Neuronal stem cell (in vitro differentiated cells): ENCODE results near the gene MYORG.

ENCODE experiments used
- DNase-seq: peaks from one replicate; pipeline ENCODE4 v3.0.0-alpha.2; 2013; ENCODE audit warnings: low spot score
- H2AFZ ChIP-seq: one replicate; pipeline ENCODE4 v1.6.1; 2013; ENCODE audit warnings: mild to moderate bottlenecking, low read length, inconsistent platforms
- H2AK5ac ChIP-seq: 2 replicates; pipeline ENCODE4 v1.6.1; 2013; ENCODE audit warnings: low read depth, mild to moderate bottlenecking, inconsistent platforms, low read length, moderate library complexity, mixed read lengths
- H2BK120ac ChIP-seq: 2 replicates; pipeline ENCODE4 v1.6.1; 2013; ENCODE audit warnings: low read depth, mild to moderate bottlenecking, inconsistent platforms, low read length, moderate library complexity, mixed read lengths
- H2BK12ac ChIP-seq: one replicate; pipeline ENCODE4 v1.6.1; 2013; ENCODE audit warnings: low read length, inconsistent platforms
- H2BK15ac ChIP-seq: 2 replicates; pipeline ENCODE4 v1.6.1; 2013; ENCODE audit warnings: mild to moderate bottlenecking, low read length, inconsistent platforms, mixed read lengths
- H2BK5ac ChIP-seq: one replicate; pipeline ENCODE4 v1.6.1; 2013; ENCODE audit warnings: inconsistent platforms, mild to moderate bottlenecking, low read length, moderate library complexity
- H3K14ac ChIP-seq: one replicate; pipeline ENCODE4 v1.6.1; 2013; ENCODE audit warnings: low read length, inconsistent platforms
- H3K18ac ChIP-seq: 2 replicates; pipeline ENCODE4 v1.6.1; 2013; ENCODE audit warnings: low read length, inconsistent platforms
- H3K23ac ChIP-seq: 2 replicates; pipeline ENCODE4 v1.6.1; 2013; ENCODE audit warnings: low read depth, mild to moderate bottlenecking, mixed read lengths, low read length, inconsistent platforms; ENCODE audit not compliant: poor library complexity
- H3K27ac ChIP-seq: replicated peaks from 3 replicates; pipeline ENCODE4 v1.5.1; 2013; ENCODE audit warnings: low read length, inconsistent platforms
- H3K27me3 ChIP-seq, 3 experiments: 2 replicates each; pipeline ENCODE4 v1.6.1; 2013; ENCODE audit warnings: low read length in 3 of 3, mild to moderate bottlenecking in 2 of 3, inconsistent platforms in 1 of 3, low read depth in 1 of 3, mixed read lengths in 1 of 3, moderate library complexity in 1 of 3; ENCODE audit not compliant: control insufficient read depth in 3 of 3, insufficient read depth in 3 of 3
- H3K36me3 ChIP-seq, 2 donors: replicated peaks in 1 of 2; 2 replicates each; pipeline ENCODE4 v1.6.1; 2013; ENCODE audit warnings: low read length in 2 of 2; ENCODE audit not compliant: control insufficient read depth in 2 of 2, insufficient read depth in 2 of 2
- H3K4ac ChIP-seq: 2 replicates; pipeline ENCODE4 v1.6.1; 2013; ENCODE audit warnings: inconsistent platforms, mild to moderate bottlenecking, low read length, moderate library complexity
- H3K4me1 ChIP-seq, 2 donors: 1 replicate in 1 of 2; 2 replicates in 1 of 2; pipeline ENCODE4 v1.6.1; 2013; ENCODE audit warnings: low read length in 2 of 2, low read depth in 1 of 2; ENCODE audit not compliant: control insufficient read depth in 2 of 2, insufficient read depth in 1 of 2
- H3K4me2 ChIP-seq: one replicate; pipeline ENCODE4 v1.6.1; 2013; ENCODE audit warnings: mild to moderate bottlenecking, low read length, inconsistent platforms; ENCODE audit not compliant: insufficient read depth, poor library complexity, severe bottlenecking
- H3K4me3 ChIP-seq, 2 donors: 2 replicates each; pipeline ENCODE4 v1.5.1; 2013; ENCODE audit warnings: low read length in 2 of 2, mild to moderate bottlenecking in 2 of 2, inconsistent platforms in 1 of 2, moderate library complexity in 1 of 2
- H3K79me1 ChIP-seq: one replicate; pipeline ENCODE4 v1.6.1; 2013; ENCODE audit warnings: low read depth, mild to moderate bottlenecking, inconsistent platforms, low read length, moderate library complexity
- H3K9ac ChIP-seq: one replicate; pipeline ENCODE4 v1.6.1; 2013; ENCODE audit warnings: mild to moderate bottlenecking, low read depth, low read length, inconsistent platforms; ENCODE audit not compliant: poor library complexity
- H3K9me3 ChIP-seq, 2 donors: replicated peaks in 1 of 2; 2 replicates each; pipeline versions ENCODE3 to v1.6.1; 2013; ENCODE audit warnings: low read length in 2 of 2, mild to moderate bottlenecking in 2 of 2, inconsistent platforms in 1 of 2, low read depth in 1 of 2, mixed read lengths in 1 of 2, moderate library complexity in 1 of 2; ENCODE audit not compliant: control insufficient read depth in 2 of 2, insufficient read depth in 1 of 2
- H4K8ac ChIP-seq: one replicate; pipeline ENCODE4 v1.6.1; 2013; ENCODE audit warnings: low read depth, mild to moderate bottlenecking, inconsistent platforms, low read length, moderate library complexity
- H4K91ac ChIP-seq: one replicate; pipeline ENCODE4 v1.6.1; 2013; ENCODE audit warnings: low read length, low read depth, mild to moderate bottlenecking, inconsistent platforms; ENCODE audit not compliant: poor library complexity
- WGBS, 2 donors: extraction: QIAGEN DNeasy Blood & Tissue Kit; methylation state at CpG; one replicate each; pipeline ENCODE4 v1.1.7; 2013; ENCODE audit warnings: missing lambda C conversion rate in 2 of 2, mixed read lengths in 1 of 2; ENCODE audit not compliant: insufficient read length in 2 of 2, insufficient replicate concordance in 1 of 2; ENCODE audit errors: extremely low coverage in 2 of 2; 5-methylcytosine and 5-hydroxymethylcytosine counted together

Gene MYORG

DNA sequence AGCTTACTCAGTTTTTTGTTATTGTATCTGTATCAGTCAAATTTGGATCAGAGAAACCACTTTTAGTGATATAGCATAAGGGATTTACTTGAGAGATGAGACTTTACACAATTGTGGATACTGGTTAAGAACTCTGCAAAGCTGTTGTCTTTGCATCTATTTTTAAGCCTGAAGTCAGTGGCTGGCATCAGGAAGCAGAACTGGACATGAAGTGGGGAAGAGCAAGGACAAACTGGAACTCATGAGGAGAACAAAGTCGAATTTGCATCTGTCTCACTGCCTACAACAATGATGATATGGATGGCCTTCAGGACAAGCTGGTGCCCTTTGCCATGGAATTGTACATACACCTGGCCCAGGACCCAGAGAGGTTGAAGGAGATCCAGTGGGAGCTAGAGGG, 15.8 kb upstream of the MYORG start:
- H3K9me3 ChIP-seq, result peaks cover 0 to 2% of the 10 kb centered on the region in 2 donors
- H2AK5ac ChIP-seq, result no peak overlapping the region
- WGBS, 2 donors, result no CpG with 5 or more reads among the region's 1 CpG
- no peak overlapping the region for H2BK120ac ChIP-seq
- no peak for DNase-seq
- H3K4ac ChIP-seq, result no peak overlapping the region
- H3K14ac ChIP-seq, result no peak overlapping the region
- H2BK5ac ChIP-seq, result no peak overlapping the region
- no peak overlapping the region for H4K91ac ChIP-seq
- H3K79me1 ChIP-seq, result no peaks in the 10 kb centered on the region
- peak overlapping the region; percentile 65 for H3K23ac ChIP-seq
- H2BK12ac ChIP-seq, result no peak overlapping the region
- no peak overlapping the region for H3K9ac ChIP-seq
- H3K4me1 ChIP-seq, result no peaks in the 10 kb centered on the region
- peak overlapping the region in 1 of 2 donors; percentile 8 for H3K4me3 ChIP-seq
- no peak overlapping the region for H2AFZ ChIP-seq
- H3K27ac ChIP-seq, result no peak overlapping the region
- H2BK15ac ChIP-seq, result no peak overlapping the region
- no peak overlapping the region for H3K18ac ChIP-seq
- H3K4me2 ChIP-seq, result no peak overlapping the region
- peaks cover 0 to 11% of the 10 kb centered on the region in 2 donors for H3K36me3 ChIP-seq
- no peak overlapping the region for H4K8ac ChIP-seq
- H3K27me3 ChIP-seq, result peaks cover 0 to 3% (median 0%) of the 10 kb centered on the region in 3 experiments

DNA sequence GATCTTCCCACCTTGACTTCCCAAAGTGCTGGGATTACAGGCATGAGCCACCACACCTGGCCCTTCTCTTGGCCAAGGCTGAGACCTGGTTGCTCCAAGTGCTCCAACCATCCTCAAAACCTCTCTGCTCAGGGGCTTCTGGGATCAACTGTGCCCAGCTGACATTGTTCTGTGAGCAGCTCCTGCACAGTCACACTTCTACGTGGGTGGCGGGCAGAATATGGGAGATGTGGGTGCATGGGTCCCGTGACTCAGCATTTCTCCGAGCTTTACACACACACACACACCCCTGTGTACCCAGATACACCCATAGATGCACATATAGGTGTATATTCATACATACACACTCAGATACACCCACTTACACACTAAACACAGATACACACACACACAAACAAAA, 10.5 kb upstream of the MYORG start:
- Histone ChIP-seq H2AK5ac (no peak overlapping the region), H2BK12ac (no peak overlapping the region), H2BK120ac (no peak overlapping the region), H3K9ac (no peak overlapping the region), H3K4me3 (no peak overlapping the region), H3K79me1 (no peaks in the 10 kb centered on the region), H3K23ac (no peak overlapping the region), H3K27me3 (peaks cover 0 to 13% (median 8%) of the 10 kb centered on the region in 3 experiments), H4K8ac (peak overlapping the region; percentile 45), H2AFZ (no peak overlapping the region), H3K4ac (no peak overlapping the region), H2BK15ac (no peak overlapping the region), H3K9me3 (no peaks in the 10 kb centered on the region), H3K4me2 (no peak overlapping the region), H4K91ac (no peak overlapping the region), H2BK5ac (no peak overlapping the region), H3K27ac (no peak overlapping the region), H3K14ac (no peak overlapping the region), H3K4me1 (no peaks in the 10 kb centered on the region), H3K36me3 (no peaks in the 10 kb centered on the region), H3K18ac (no peak overlapping the region)
- no peak for DNase-seq
- WGBS, 2 donors, result no CpG with 5 or more reads among the region's 4 CpGs

DNA sequence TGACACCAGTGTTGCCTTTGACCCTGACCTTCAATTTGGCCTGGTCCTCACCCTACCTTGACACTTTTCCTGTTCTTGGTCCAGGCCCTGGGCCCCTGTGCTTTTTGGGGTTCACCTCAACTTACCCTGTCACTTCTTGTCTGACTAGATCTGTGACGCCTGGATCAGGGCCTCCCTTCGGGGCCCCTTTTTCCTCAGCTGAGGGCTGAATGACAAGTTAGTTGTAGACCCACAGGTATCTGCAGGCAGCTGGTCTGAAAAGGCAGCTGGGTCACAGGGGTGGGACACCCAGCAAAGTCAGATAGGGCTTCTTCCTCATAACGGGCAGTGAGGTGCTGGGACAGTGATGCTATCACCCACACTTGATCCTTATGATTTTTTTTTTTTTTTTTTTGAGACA, 10.0 kb upstream of the MYORG start:
- Histone ChIP-seq H3K14ac (no peak overlapping the region), H4K8ac (no peak overlapping the region), H2BK120ac (no peak overlapping the region), H3K4me1 (no peaks in the 10 kb centered on the region), H3K79me1 (no peaks in the 10 kb centered on the region), H3K27ac (no peak overlapping the region), H3K9me3 (no peaks in the 10 kb centered on the region), H3K23ac (no peak overlapping the region), H3K4ac (no peak overlapping the region), H3K4me2 (no peak overlapping the region), H4K91ac (no peak overlapping the region), H3K4me3 (no peak overlapping the region), H3K9ac (no peak overlapping the region), H3K18ac (no peak overlapping the region), H3K36me3 (no peaks in the 10 kb centered on the region), H2BK15ac (no peak overlapping the region), H3K27me3 (peaks cover 2 to 18% (median 12%) of the 10 kb centered on the region in 3 experiments), H2AK5ac (no peak overlapping the region), H2BK12ac (no peak overlapping the region), H2AFZ (no peak overlapping the region), H2BK5ac (no peak overlapping the region)
- DNase-seq, result no peak
- no CpG with 5 or more reads among the region's 3 CpGs for WGBS, 2 donors

DNA sequence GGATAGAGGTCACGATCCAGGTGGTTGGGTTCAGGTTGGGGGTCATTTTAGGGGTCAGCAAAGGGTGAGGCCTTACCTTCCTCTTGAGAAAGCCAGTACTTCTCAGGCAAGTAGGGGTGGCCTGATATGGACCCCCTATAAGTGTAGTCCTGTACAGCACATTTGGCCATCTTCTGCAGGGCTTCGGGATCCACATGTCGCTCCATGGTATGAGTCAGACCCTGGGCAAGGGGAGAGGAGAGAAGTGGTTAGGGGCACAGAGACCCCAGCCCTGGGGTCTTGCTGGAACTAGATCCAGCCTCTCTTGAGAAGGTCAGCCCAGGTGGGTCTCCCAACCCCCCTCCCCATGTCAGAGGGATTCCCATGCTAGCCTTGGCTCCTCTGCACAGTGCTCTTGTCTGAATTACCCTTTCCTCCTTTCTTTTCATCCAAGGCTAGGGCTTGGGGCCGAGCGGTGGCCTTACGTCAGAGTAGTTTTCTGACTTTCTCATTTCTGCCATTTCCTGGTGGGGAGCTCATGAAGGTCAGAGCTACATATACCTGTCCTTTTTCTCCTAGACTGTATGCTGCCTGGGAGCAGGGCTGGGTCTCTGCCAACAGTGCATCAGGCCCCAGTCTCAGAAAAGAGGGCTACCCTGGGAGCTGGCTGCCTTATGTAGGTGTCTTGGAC, 9.0 kb upstream of the MYORG start:
- no peak overlapping the region for H2BK120ac ChIP-seq
- no peak overlapping the region for H2BK12ac ChIP-seq
- no peak overlapping the region for H2BK15ac ChIP-seq
- no peaks in the 10 kb centered on the region for H3K79me1 ChIP-seq
- peaks cover 4 to 28% (median 21%) of the 10 kb centered on the region in 3 experiments for H3K27me3 ChIP-seq
- H4K91ac ChIP-seq, result no peak overlapping the region
- no peak overlapping the region for H3K27ac ChIP-seq
- no peak overlapping the region for H3K4ac ChIP-seq
- no peak for DNase-seq
- H3K4me3 ChIP-seq, result no peak overlapping the region
- H2BK5ac ChIP-seq, result no peak overlapping the region
- H3K18ac ChIP-seq, result no peak overlapping the region
- no CpG with 5 or more reads among the region's 6 CpGs for WGBS, 2 donors
- no peak overlapping the region for H3K9ac ChIP-seq
- no peaks in the 10 kb centered on the region for H3K36me3 ChIP-seq
- H3K9me3 ChIP-seq, result no peaks in the 10 kb centered on the region
- peaks cover 5 to 7% of the 10 kb centered on the region in 2 donors for H3K4me1 ChIP-seq
- H3K23ac ChIP-seq, result no peak overlapping the region
- H4K8ac ChIP-seq, result no peak overlapping the region
- H2AFZ ChIP-seq, result no peak overlapping the region
- H2AK5ac ChIP-seq, result no peak overlapping the region
- peak overlapping the region; percentile 82 for H3K14ac ChIP-seq
- no peak overlapping the region for H3K4me2 ChIP-seq
